ENCODE measurements around the gene SLC12A3.
A peak's percentile ranks its signal among the peaks of the same experiment; 100 is the strongest.
"Not testable (repeated sequence)": the region's sequence is repeated elsewhere in the genome, so short reads cannot be mapped to it uniquely, and the experiment has no call there.

SLC12A3 gene

DNA sequence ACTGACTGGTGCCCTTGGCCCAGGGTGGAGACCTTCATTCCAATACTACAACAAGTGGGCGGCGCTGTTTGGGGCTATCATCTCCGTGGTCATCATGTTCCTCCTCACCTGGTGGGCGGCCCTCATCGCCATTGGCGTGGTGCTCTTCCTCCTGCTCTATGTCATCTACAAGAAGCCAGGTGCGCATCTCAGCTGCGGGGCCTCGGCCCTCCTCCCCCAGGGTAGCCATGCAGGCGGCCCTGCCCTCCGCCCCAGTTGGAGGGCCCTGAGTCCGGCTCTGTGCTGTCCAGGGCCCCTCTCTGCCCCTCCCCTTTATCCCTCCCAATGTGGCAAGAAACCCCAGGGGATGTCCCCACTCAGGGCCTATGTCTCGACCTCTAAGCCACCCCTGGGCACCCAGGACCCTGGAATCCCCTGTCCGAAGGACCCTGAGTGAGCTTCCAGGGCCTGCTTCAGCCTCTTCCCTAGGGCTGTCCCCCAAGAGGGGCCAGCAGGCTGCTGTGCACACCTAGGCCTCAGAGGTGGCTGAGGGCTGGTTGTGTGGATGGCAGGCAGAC is 19.1 kb downstream of the SLC12A3 start:
- TF ChIP-seq, protein P1, sequence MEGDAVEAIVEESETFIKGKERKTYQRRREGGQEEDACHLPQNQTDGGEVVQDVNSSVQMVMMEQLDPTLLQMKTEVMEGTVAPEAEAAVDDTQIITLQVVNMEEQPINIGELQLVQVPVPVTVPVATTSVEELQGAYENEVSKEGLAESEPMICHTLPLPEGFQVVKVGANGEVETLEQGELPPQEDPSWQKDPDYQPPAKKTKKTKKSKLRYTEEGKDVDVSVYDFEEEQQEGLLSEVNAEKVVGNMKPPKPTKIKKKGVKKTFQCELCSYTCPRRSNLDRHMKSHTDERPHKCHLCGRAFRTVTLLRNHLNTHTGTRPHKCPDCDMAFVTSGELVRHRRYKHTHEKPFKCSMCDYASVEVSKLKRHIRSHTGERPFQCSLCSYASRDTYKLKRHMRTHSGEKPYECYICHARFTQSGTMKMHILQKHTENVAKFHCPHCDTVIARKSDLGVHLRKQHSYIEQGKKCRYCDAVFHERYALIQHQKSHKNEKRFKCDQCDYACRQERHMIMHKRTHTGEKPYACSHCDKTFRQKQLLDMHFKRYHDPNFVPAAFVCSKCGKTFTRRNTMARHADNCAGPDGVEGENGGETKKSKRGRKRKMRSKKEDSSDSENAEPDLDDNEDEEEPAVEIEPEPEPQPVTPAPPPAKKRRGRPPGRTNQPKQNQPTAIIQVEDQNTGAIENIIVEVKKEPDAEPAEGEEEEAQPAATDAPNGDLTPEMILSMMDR (IDR thresholded peaks at IDR 0.05; ENCODE audit: control extremely low read depth, extremely low read depth, low read depth, missing control alignments) = no peak
- DNase-seq (ENCODE audit: extremely low spot score) = no peak
- POLR2A ChIA-PET = no interaction called here
- CTCF ChIA-PET = interaction anchor here (1.5 to 2.0 kb wide), 2 partner anchors 9 to 27 kb away, joined by 4 to 7 read pairs; no protein-coding TSS in a partner anchor

DNA sequence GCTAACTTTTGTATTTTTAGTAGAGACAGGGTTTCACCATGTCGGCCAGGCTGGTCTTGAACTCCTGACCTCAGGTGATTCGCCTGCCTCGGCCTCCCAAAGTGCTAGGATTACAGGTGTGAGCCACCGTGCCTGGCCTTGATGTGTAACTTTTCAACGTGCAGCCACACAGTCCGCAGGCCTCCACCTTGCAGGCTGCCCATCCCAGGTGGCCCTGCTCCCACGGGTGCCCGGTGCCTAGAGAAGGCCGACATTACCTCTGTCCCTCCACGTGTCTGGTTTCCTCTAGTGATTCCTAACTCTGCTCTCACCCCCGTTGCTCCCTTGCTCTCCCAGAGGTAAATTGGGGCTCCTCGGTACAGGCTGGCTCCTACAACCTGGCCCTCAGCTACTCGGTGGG is 19.9 kb downstream of the SLC12A3 start:
- POLR2A ChIA-PET; DNase-seq (ENCODE audit: extremely low spot score): not testable (repeated sequence)
- CTCF ChIA-PET = interaction anchor here (2.0 kb wide), 1 partner anchor 10 kb away, joined by 7 read pairs; no protein-coding TSS in a partner anchor

DNA sequence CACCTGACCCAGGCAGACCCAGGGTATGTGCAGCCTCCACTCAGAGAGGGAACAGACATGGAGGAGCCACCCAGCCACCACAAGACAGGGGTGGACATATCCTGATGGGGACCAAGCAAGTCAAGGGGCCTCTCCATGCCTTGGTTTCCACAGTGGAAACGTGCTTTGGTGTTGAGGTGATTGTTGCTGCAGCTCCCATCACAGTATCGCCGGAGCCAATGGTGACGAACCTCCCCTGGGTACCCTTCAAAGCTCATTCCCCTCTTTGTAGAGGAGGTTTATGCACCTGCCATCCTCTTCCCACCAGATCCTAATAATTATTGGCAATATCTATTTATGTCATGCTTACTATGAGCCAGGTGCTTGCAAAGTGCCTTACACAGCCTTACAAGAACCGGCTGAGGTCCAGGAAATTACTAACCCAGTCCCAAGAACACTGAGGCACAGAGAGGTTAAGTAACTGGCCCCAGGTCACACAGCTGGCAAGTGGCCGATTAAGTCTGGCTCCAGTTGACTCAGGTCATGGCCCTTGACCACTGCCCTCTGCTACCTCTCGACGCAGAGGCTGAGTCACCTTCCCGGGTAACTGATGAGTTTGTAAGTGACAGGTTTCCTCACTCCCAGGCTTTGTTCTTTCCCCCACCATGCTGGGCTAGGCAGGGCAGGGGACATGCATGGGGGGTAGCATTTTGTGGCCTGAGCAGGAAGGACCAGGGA is 20.6 kb downstream of the SLC12A3 start:
- no peak for DNase-seq (ENCODE audit: extremely low spot score)
- TF ChIP-seq, protein P1 (IDR thresholded peaks at IDR 0.05; ENCODE audit: control extremely low read depth, extremely low read depth, low read depth, missing control alignments) = no peak
- ChIA-PET CTCF (interaction anchor here (2.0 kb wide), 1 partner anchor 11 kb away, joined by 7 read pairs; no protein-coding TSS in a partner anchor), POLR2A (no interaction called here)

DNA sequence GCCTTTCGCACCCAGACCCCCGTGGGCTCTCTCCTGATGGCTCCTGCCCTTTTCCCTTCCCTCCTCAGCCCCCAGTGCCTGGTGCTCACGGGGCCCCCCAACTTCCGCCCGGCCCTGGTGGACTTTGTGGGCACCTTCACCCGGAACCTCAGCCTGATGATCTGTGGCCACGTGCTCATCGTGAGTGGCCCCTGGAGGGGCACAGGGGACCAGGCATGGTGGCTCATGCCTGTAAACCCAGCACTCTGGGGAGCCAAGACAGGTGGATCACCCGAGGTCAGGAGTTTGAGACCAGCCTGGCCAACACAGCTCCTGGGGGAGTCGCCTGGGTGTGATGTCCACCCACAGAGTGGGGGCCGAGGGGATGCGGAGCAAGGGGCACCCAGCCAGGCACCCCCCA is 21.3 kb downstream of the SLC12A3 start:
- CTCF ChIA-PET = no interaction called here
- TF ChIP-seq, protein P1 (IDR thresholded peaks at IDR 0.05; ENCODE audit: control extremely low read depth, extremely low read depth, low read depth, missing control alignments) = no peak
- POLR2A ChIA-PET = no interaction called here
- no peak for DNase-seq (ENCODE audit: extremely low spot score)

DNA sequence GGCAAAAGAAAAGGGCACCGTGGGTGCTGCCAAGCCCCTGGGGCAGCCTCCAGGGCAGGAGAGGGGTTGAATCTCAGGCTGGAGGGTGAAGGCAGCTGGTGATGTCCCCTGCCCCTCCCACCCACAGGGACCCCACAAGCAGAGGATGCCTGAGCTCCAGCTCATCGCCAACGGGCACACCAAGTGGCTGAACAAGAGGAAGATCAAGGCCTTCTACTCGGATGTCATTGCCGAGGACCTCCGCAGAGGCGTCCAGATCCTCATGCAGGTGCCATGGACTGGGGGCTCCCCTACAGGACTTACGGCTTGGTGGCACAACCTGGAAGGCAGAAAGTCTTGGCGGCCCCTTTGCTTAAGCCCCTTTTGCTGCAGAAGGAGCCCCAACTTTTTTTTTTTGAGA is 21.8 kb downstream of the SLC12A3 start:
- DNase-seq (ENCODE audit: extremely low spot score) = no peak
- TF ChIP-seq, protein P1 (IDR thresholded peaks at IDR 0.05; ENCODE audit: control extremely low read depth, extremely low read depth, low read depth, missing control alignments) = no peak
- CTCF ChIA-PET = no interaction called here
- POLR2A ChIA-PET = no interaction called here

DNA sequence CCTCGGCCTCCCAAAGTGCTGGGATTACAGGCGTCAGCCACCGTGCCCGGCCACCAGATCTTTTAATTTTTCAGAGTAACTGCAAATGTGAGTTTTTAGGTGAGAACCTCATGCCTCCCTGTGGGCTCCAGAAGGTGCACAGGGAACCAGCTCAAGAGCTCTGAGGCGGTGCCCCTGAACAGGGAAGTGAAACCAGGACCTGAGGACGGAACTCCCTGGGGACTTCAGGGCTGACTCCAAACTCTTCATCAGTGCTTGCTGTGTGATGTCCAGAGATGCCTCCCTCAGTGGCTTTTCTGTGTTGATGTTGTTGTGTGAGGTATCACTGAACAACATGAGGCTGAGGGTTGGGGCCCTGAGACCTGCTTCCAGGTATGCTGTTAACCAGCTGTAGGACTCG is 23.8 kb downstream of the SLC12A3 start:
- POLR2A ChIA-PET = interaction anchor here (1.3 kb wide), 1 partner anchor 43 kb away, joined by 3 read pairs; the partner anchor contains the start of gene HERPUD1
- peak; percentile 79 for DNase-seq (ENCODE audit: extremely low spot score)
- TF ChIP-seq, protein P1 (IDR thresholded peaks at IDR 0.05; ENCODE audit: control extremely low read depth, extremely low read depth, low read depth, missing control alignments) = no peak
- CTCF ChIA-PET = interaction anchor here (0.8 to 1.8 kb wide), 4 partner anchors 9 to 28 kb away, joined by 3 to 4 read pairs (median 4); partner anchors contain the start of gene SLC12A3

DNA sequence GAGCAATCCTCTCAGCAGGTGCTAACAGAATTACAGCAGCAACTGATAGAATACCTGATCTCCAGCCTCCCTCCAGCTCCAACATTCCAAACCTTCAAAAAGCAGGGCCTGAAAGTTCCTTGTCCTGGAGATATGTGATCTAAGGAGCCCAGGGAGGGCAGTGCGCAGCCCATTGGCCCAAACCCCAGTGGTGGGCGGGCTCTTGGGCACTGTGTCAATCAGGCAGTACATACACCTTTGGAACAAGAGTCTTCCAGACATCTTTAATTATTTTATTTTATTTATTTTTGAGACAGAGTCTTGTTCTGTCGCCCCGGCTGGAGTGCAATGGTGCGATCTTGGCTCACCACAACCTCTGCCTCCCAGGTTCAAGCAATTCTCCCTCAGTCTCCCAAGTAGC is 24.2 kb downstream of the SLC12A3 start:
- DNase-seq (ENCODE audit: extremely low spot score) = no peak
- TF ChIP-seq, protein P1 (IDR thresholded peaks at IDR 0.05; ENCODE audit: control extremely low read depth, extremely low read depth, low read depth, missing control alignments) = no peak
- ChIA-PET POLR2A (interaction anchor here (1.3 kb wide), 1 partner anchor 42 kb away, joined by 3 read pairs; the partner anchor contains the start of gene HERPUD1), CTCF (interaction anchor here (0.8 to 1.8 kb wide), 6 partner anchors 8 to 27 kb away, joined by 3 to 4 read pairs (median 4); partner anchors contain the start of gene SLC12A3)
